H1 (cell line): ENCODE measurements around the gene CDON. TPM values are rescaled to one million over a fixed set of nuclear protein-coding genes. Genes with fewer than 3 reads are reported as not detected.

ENCODE experiments used
- CHD7 ChIP-seq: fragments of 300-600 bp; sonication (generic); IDR thresholded peaks from 2 replicates; pipeline ENCODE4 v1.7.1; 2012; ENCODE audit warnings: low read length, moderate library complexity, mild to moderate bottlenecking, inconsistent platforms; ENCODE audit not compliant: insufficient replicate concordance
- CTCF ChIP-seq, 3 experiments: IDR thresholded peaks; 1 replicate in 2 of 3; 2 replicates in 1 of 3; pipeline versions ENCODE4 v1.5.1 to v1.6.1; 2011; ENCODE audit warnings: low read length in 3 of 3, mild to moderate bottlenecking in 3 of 3, inconsistent platforms in 2 of 3, low read depth in 1 of 3, moderate library complexity in 1 of 3; ENCODE audit not compliant: insufficient read depth in 1 of 3; ENCODE audit errors: control extremely low read depth in 1 of 3
- polyA plus RNA-seq, 7 experiments: library from polyadenylated mRNA; depleted of rRNA in 3 of 7; stranded (reverse) in 5 of 7; unstranded in 2 of 7; fragments of >200 nt in 5 of 7; fragments of 200-250 nt in 2 of 7; gene quantifications; 1 replicate in 5 of 7; 2 replicates in 1 of 7; 4 replicates in 1 of 7; pipeline versions ENCODE4 v1.2.1 to v1.2.3, GENCODE V29; 2011 to 2013; ENCODE audit warnings: missing spikeins in 2 of 7, mixed read lengths in 2 of 7
- total RNA-seq: library from RNA; stranded (reverse); fragmentation: NEBNext Ultra II Directional; extraction: Animal tissue kit (Norgen Biotek cat#: 25700); gene quantifications from 2 replicates; pipeline ENCODE4 v1.2.1, GENCODE V29; 2021

Gene CDON
- total and polyA plus RNA-seq, 2 of the 8 experiments (the other 6 are each of a cell fraction or from before 2014, with no cell fraction given) = 11.0 to 32.5 TPM

DNA sequence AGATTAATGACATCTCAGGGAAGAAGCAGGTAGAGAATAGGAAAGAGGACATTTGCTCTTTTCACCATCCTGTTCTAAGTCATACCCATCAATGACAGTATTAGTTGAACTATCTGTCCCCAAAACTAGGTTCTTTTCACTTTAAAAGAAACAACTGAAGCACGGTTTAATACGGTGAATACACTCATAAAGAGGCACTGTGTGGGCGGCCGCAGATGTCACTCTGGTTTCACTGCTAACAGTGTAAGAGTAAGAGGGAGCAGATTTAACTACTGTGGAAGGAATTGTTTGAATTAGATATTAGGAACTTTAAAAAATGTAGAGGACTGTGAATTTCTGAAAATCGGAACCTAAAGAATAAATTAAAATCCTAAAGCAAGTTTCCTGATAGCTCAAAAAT, 67.4 kb downstream of the CDON start (continued):
- no peak for TF ChIP-seq CHD7
- TF ChIP-seq CTCF (IDR thresholded peaks at IDR 0.05; ENCODE audit: control extremely low read depth in 1 of 3, insufficient read depth in 1 of 3, low read depth in 1 of 3, low read length in 3 of 3) = no peak
